Airway epithelial cell (primary cell): ENCODE data around the gene STRIT1. TPM values are rescaled to one million over a fixed set of nuclear protein-coding genes. Genes with fewer than 3 reads are reported as not detected.

Source experiments
- total RNA-seq: library from RNA; depleted of rRNA; stranded (reverse); fragments of >200 nt; gene quantifications from 2 replicates; pipeline ENCODE4 v1.2.3, GENCODE V29; 2015

The STRIT1 gene
- not detected in 2 replicates for total RNA-seq

DNA sequence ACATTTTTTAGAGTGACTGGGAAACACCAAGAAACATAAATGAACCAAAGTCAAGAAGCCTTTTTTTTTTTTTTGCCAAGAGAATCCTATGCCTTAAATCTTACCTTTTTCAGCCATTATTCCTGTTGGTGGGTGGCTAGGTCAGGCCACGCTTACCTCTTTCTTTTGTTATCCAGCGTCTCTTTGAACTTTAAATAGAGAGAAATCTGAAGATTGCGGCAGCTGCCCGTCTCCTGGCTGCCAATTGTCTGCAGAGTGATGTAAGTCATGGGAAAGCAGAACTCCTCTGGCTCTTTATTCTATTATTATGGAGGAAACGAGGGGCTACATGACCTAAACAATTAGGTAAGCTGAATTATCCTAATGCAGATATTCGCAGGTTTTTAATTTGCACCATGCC is at the start of gene STRIT1:
STRIT1 (minus strand) TSS at position 168 of the 400 bp plus-strand sequence.

Other genes starting within 250 kb of the STRIT1 start
- gene MME, start 213.4 kb downstream of the STRIT1 start, total RNA-seq, result 12.8 and 13.5 TPM in 2 replicates